ENCODE data around the gene FAM170B.

FAM170B gene

DNA sequence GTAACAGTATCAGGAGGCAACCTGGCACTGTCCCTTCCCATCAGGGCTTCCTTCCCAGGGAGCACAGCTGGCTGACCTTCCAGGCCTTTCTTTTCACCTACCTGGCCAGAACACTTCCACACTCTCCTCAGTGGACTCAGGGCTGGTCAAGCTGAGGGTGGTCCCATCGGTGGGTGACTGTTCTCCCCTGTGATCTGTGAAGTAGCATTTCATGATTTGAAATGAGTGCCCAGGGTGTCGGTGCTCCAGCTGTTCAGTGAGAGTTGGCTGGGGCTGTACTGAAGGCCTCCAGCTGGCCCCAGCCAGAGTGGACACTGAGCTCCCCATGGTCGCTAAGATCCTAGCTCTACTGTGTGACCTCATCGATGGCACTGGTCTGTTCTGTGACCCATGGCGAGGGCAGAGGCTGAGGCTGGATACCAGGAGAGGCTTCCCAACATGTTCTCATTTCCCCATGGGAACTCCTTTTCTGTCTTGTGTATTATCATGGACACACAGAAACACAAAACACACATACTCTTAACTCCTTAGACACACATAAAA lies at the start of gene FAM170B:
FAM170B (minus strand) TSS at position 316 of the 543 bp plus-strand sequence; CDS start at position 213, 103 bp downstream.
- TF ChIP-seq, protein P1, sequence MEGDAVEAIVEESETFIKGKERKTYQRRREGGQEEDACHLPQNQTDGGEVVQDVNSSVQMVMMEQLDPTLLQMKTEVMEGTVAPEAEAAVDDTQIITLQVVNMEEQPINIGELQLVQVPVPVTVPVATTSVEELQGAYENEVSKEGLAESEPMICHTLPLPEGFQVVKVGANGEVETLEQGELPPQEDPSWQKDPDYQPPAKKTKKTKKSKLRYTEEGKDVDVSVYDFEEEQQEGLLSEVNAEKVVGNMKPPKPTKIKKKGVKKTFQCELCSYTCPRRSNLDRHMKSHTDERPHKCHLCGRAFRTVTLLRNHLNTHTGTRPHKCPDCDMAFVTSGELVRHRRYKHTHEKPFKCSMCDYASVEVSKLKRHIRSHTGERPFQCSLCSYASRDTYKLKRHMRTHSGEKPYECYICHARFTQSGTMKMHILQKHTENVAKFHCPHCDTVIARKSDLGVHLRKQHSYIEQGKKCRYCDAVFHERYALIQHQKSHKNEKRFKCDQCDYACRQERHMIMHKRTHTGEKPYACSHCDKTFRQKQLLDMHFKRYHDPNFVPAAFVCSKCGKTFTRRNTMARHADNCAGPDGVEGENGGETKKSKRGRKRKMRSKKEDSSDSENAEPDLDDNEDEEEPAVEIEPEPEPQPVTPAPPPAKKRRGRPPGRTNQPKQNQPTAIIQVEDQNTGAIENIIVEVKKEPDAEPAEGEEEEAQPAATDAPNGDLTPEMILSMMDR (conservative IDR thresholded peaks at IDR 0.05), result no peak
- no peak for TF ChIP-seq ZFX (IDR thresholded peaks at IDR 0.05)
- no peak within 1 kb of the TSS for H3K27ac ChIP-seq

GRCh38 chr10:49182776-49183175 lies 49.0 kb upstream of the FAM170B start:
- TF ChIP-seq, protein P1 (conservative IDR thresholded peaks at IDR 0.05), result no peak
- TF ChIP-seq ZFX (IDR thresholded peaks at IDR 0.05), result no peak
- no peak overlapping the region for H3K27ac ChIP-seq

- TF ChIP-seq, protein P1 (conservative IDR thresholded peaks at IDR 0.05), result no peak
- no peak for TF ChIP-seq ZFX (IDR thresholded peaks at IDR 0.05)
- no peak overlapping the region for H3K27ac ChIP-seq
Measured at GRCh38 chr10:49180444-49180860, 46.6 kb upstream of the FAM170B start.

- no peak overlapping the region for H3K27ac ChIP-seq
- no peak for TF ChIP-seq ZFX (IDR thresholded peaks at IDR 0.05)
- TF ChIP-seq, protein P1 (conservative IDR thresholded peaks at IDR 0.05), result no peak
Measured at GRCh38 chr10:49179699-49180443, 46.0 kb upstream of the FAM170B start.

- TF ChIP-seq, protein P1 (conservative IDR thresholded peaks at IDR 0.05), result no peak
- TF ChIP-seq ZFX (IDR thresholded peaks at IDR 0.05), result no peak
- no peak overlapping the region for H3K27ac ChIP-seq
Measured at GRCh38 chr10:49178489-49179471, 45.0 kb upstream of the FAM170B start.

- TF ChIP-seq ZFX (IDR thresholded peaks at IDR 0.05), result no peak
- TF ChIP-seq, protein P1 (conservative IDR thresholded peaks at IDR 0.05), result no peak
- no peak overlapping the region for H3K27ac ChIP-seq
Measured at GRCh38 chr10:49177391-49178355, 43.9 kb upstream of the FAM170B start.

Data from C4-2B (cell line).